Ascending aorta (tissue), 2 donors: Measurements from ENCODE around the gene SEC14L6. TPM values are rescaled to one million over a fixed set of nuclear protein-coding genes. Genes with fewer than 3 reads are reported as not detected.

Source experiments
- DNase-seq, 2 donors: peaks; one replicate each; pipeline ENCODE4 v3.0.0-alpha.2; 2019; ENCODE audit warnings: low spot score in 2 of 2
- H3K27ac ChIP-seq, 2 donors: fragments of 200-600 bp; sonication (generic); one replicate each; pipeline ENCODE4 v1.5.1; 2016 to 2017; ENCODE audit warnings: mild to moderate bottlenecking in 1 of 2
- H3K27me3 ChIP-seq: fragments of 200-600 bp; sonication (generic); one replicate; pipeline ENCODE4 v1.5.1; 2017
- H3K36me3 ChIP-seq, 2 donors: fragments of 200-600 bp; sonication (generic); one replicate each; pipeline ENCODE4 v1.5.1; 2016
- H3K4me1 ChIP-seq, 2 donors: fragments of 200-600 bp; sonication (generic); one replicate each; pipeline ENCODE4 v1.5.1; 2016 to 2017; ENCODE audit warnings: mild to moderate bottlenecking in 1 of 2
- H3K4me3 ChIP-seq, 2 donors: fragments of 200-600 bp; sonication (generic); one replicate each; pipeline ENCODE4 v1.5.1; 2016 to 2017; ENCODE audit warnings: mild to moderate bottlenecking in 1 of 2
- H3K9me3 ChIP-seq, 2 donors: fragments of 200-600 bp; sonication (generic); one replicate each; pipeline ENCODE4 v1.5.1; 2016
- CTCF ChIP-seq, 3 experiments: fragments of 200-600 bp in 2 of 3; fragments of 450-650 bp in 1 of 3; sonication (generic) in 2 of 3; IDR thresholded peaks; one replicate each; pipeline ENCODE4 v1.5.1; 2016 to 2019; ENCODE audit warnings: antibody characterized with exemption in 3 of 3, mild to moderate bottlenecking in 1 of 3, moderate library complexity in 1 of 3
- intact Hi-C: fragments of 100-400 bp; cut with DNase I; formaldehyde crosslinking; loops from one replicate; pipeline ENCODE4 v1.15.1; 2023
- total RNA-seq: library from RNA; depleted of rRNA; stranded (reverse); fragments of >200 nt; gene quantifications from one replicate; pipeline ENCODE4 v1.1.0, GENCODE V29; 2016

Gene SEC14L6
- total RNA-seq, 1 donor from 2014 or later = not detected

- intact Hi-C loops = no loop called here
- H3K4me3 ChIP-seq = no peak overlapping the region
- H3K4me1 ChIP-seq = no peaks in the 10 kb centered on the region
- TF ChIP-seq CTCF (IDR thresholded peaks at IDR 0.05) = no peak
- DNase-seq = no peak
- H3K27ac ChIP-seq = no peak overlapping the region
- H3K36me3 ChIP-seq = no peaks in the 10 kb centered on the region
- H3K27me3 ChIP-seq = no peaks in the 10 kb centered on the region
- H3K9me3 ChIP-seq = no peaks in the 10 kb centered on the region
These were observed 25.0 kb downstream of the SEC14L6 start for GRCh38 chr22:30521368-30522156.

GRCh38 chr22:30519842-30520425 lies 26.6 kb downstream of the SEC14L6 start:
- Histone ChIP-seq H3K4me3 (no peak overlapping the region), H3K36me3 (no peaks in the 10 kb centered on the region), H3K27ac (no peak overlapping the region), H3K9me3 (no peaks in the 10 kb centered on the region), H3K27me3 (no peaks in the 10 kb centered on the region), H3K4me1 (no peaks in the 10 kb centered on the region)
- no peak for TF ChIP-seq CTCF (IDR thresholded peaks at IDR 0.05)
- intact Hi-C loops = no loop called here
- DNase-seq = no peak

GRCh38 chr22:30516731-30517130 lies 29.8 kb downstream of the SEC14L6 start:
- Histone ChIP-seq H3K4me3 (no peak overlapping the region), H3K4me1 (no peaks in the 10 kb centered on the region), H3K27ac (no peak overlapping the region), H3K9me3 (no peaks in the 10 kb centered on the region), H3K36me3 (no peaks in the 10 kb centered on the region), H3K27me3 (no peaks in the 10 kb centered on the region)
- no peak for DNase-seq
- intact Hi-C loops = no loop called here
- TF ChIP-seq CTCF (IDR thresholded peaks at IDR 0.05) = no peak

- no peak overlapping the region for H3K4me3 ChIP-seq
- intact Hi-C loops = no loop called here
These were observed 30.3 kb downstream of the SEC14L6 start for GRCh38 chr22:30516273-30516672.

GRCh38 chr22:30514252-30514651 lies 32.3 kb downstream of the SEC14L6 start:
- H3K4me1 ChIP-seq = no peaks in the 10 kb centered on the region
- DNase-seq = no peak
- TF ChIP-seq CTCF (IDR thresholded peaks at IDR 0.05) = no peak
- H3K36me3 ChIP-seq = no peaks in the 10 kb centered on the region
- no peak overlapping the region for H3K27ac ChIP-seq
- no peaks in the 10 kb centered on the region for H3K9me3 ChIP-seq
- no peaks in the 10 kb centered on the region for H3K27me3 ChIP-seq
- no peak overlapping the region for H3K4me3 ChIP-seq
- intact Hi-C loops = no loop called here

More at GRCh38 chr22:30516273-30516672, 30.3 kb downstream of the SEC14L6 start:
- no peaks in the 10 kb centered on the region for H3K36me3 ChIP-seq
- H3K4me1 ChIP-seq = no peaks in the 10 kb centered on the region
- no peaks in the 10 kb centered on the region for H3K27me3 ChIP-seq
- no peak overlapping the region for H3K27ac ChIP-seq
- no peak for DNase-seq
- no peaks in the 10 kb centered on the region for H3K9me3 ChIP-seq
- no peak for TF ChIP-seq CTCF (IDR thresholded peaks at IDR 0.05)
